Muscle layer of duodenum (tissue), 2 donors: ENCODE data around the gene FADS2.

Experiments
- H3K27ac ChIP-seq: one replicate; pipeline ENCODE4 v1.7.0; 2013; ENCODE audit warnings: mild to moderate bottlenecking, low read length
- H3K27me3 ChIP-seq: one replicate; pipeline ENCODE4 v1.7.0; 2013; ENCODE audit warnings: low read depth, mild to moderate bottlenecking, control low read depth, low read length
- H3K36me3 ChIP-seq, 2 donors: one replicate each; pipeline ENCODE4 v1.7.0; 2013; ENCODE audit warnings: low read length in 2 of 2, control low read depth in 1 of 2, mild to moderate bottlenecking in 1 of 2; ENCODE audit not compliant: insufficient read depth in 2 of 2, control insufficient read depth in 1 of 2
- H3K4me1 ChIP-seq, 2 donors: one replicate each; pipeline ENCODE4 v1.7.0; 2013; ENCODE audit warnings: low read length in 2 of 2, mild to moderate bottlenecking in 2 of 2, control low read depth in 1 of 2, moderate library complexity in 1 of 2; ENCODE audit not compliant: insufficient read depth in 2 of 2, control insufficient read depth in 1 of 2
- H3K4me3 ChIP-seq, 2 donors: one replicate each; pipeline ENCODE4 v1.7.0; 2013; ENCODE audit warnings: low read length in 2 of 2, low read depth in 1 of 2, mild to moderate bottlenecking in 1 of 2
- H3K9me3 ChIP-seq, 2 donors: one replicate each; pipeline ENCODE4 v1.7.0; 2013; ENCODE audit warnings: low read length in 2 of 2, control low read depth in 1 of 2, mild to moderate bottlenecking in 1 of 2; ENCODE audit not compliant: control insufficient read depth in 1 of 2
- donor health status: healthy.

The FADS2 gene

GRCh38 chr11:61853698-61854169 lies 25.6 kb downstream of the FADS2 start:
- Histone ChIP-seq H3K27me3 (no peaks in the 10 kb centered on the region), H3K4me1 (no peaks in the 10 kb centered on the region), H3K27ac (no peak overlapping the region), H3K9me3 (no peaks in the 10 kb centered on the region), H3K36me3 (peaks cover 6 to 8% of the 10 kb centered on the region in 2 donors), H3K4me3 (no peak overlapping the region)

- peaks cover 6 to 8% of the 10 kb centered on the region in 2 donors for H3K36me3 ChIP-seq
- H3K27ac ChIP-seq: no peak overlapping the region
Observed at GRCh38 chr11:61854206-61854895, 26.3 kb downstream of the FADS2 start.

DNA sequence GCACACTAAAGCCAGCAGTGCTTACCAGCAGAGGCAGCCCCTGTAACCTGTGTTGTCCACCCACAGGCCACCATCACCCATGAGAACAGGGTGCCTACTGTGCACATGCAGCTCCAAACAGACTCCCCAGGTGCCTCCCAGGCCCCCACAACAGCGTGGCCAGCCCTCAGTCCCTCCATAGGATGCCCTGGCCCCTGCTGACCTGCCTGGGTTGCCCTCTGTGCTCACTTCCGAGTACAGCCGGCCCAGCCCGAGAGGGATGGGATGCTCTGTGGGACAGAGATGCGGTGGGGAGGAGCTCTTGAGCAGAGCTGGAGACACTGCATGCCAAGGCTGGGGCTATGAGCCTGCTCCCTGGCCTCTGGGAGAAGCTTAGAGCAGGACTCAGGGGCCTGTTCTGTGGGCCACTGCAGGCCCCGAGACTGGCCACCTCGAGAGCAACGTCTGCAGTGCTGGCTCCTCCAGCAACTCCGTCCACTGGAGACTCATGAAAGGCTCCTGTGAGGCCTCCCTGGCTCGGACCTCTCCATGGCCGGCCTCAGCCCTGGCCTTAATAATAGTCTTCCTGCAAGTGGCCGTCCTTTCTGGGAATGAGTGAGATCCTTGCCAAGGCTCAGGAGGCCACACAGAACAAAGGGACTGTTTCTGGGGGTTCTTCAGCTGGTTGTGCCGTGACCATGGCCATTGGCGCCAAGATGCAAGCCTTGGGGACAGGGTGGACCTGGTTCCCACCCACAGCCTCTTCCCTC lies 27.0 kb downstream of the FADS2 start:
- no peaks in the 10 kb centered on the region for H3K27me3 ChIP-seq
- no peaks in the 10 kb centered on the region for H3K9me3 ChIP-seq
- H3K36me3 ChIP-seq: peaks cover 6 to 8% of the 10 kb centered on the region in 2 donors
- H3K4me1 ChIP-seq: peaks cover 0 to 3% of the 10 kb centered on the region in 2 donors
- no peak overlapping the region for H3K27ac ChIP-seq
- no peak overlapping the region for H3K4me3 ChIP-seq

More at GRCh38 chr11:61854206-61854895, 26.3 kb downstream of the FADS2 start:
- H3K4me3 ChIP-seq: no peak overlapping the region
- H3K9me3 ChIP-seq: no peaks in the 10 kb centered on the region
- H3K4me1 ChIP-seq: no peaks in the 10 kb centered on the region
- no peaks in the 10 kb centered on the region for H3K27me3 ChIP-seq

DNA sequence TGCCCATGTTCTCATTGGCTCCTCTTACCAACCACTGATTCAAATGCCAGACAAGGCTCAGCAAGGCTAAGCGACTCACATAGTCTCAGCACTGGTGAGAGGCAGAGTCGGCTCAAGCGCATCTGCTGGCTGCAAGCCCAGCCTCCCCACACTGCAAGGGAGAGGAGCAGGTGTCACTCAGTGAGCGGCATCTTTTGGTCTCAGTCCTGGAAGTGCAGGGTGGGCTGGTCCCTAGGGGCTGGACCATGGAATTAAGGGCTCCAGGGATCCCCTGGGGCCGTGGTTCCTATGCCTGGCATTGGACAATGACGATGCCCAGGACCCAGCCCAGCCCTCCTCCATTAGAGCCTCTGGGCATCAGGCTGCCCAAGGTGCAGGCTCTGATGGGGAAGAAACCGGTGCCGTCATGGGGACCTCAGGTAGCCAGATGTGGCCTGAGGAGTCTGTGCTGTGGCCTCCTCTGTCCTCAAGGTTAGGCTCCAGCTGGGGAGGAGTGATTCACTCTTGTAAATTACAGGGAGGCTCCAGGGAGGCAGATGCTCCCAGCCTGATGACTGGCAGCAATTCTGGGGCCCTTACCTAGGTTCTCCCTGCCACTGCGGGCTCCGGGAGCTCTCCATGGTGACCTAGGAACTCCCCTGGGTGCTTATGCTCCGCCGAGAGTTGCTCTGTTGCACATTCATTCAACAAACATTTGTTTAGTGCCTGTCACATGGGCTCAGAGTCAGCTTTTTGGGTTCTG lies 28.0 kb downstream of the FADS2 start:
- Histone ChIP-seq H3K4me1 (peaks cover 0 to 3% of the 10 kb centered on the region in 2 donors), H3K4me3 (no peak overlapping the region), H3K27me3 (no peaks in the 10 kb centered on the region), H3K27ac (no peak overlapping the region), H3K36me3 (peaks cover 6 to 8% of the 10 kb centered on the region in 2 donors), H3K9me3 (no peaks in the 10 kb centered on the region)

- H3K36me3 ChIP-seq: peaks cover 6 to 23% of the 10 kb centered on the region in 2 donors
Observed at GRCh38 chr11:61860054-61860903, 32.2 kb downstream of the FADS2 start.

GRCh38 chr11:61861634-61862033 lies 33.5 kb downstream of the FADS2 start:
- Histone ChIP-seq H3K27me3 (no peaks in the 10 kb centered on the region), H3K4me3 (no peak overlapping the region), H3K4me1 (peaks cover 0 to 3% of the 10 kb centered on the region in 2 donors), H3K27ac (no peak overlapping the region), H3K9me3 (no peaks in the 10 kb centered on the region), H3K36me3 (peaks cover 9 to 31% of the 10 kb centered on the region in 2 donors)

More at GRCh38 chr11:61860054-61860903, 32.2 kb downstream of the FADS2 start:
- no peaks in the 10 kb centered on the region for H3K9me3 ChIP-seq
- H3K27me3 ChIP-seq: no peaks in the 10 kb centered on the region
- no peak overlapping the region for H3K4me3 ChIP-seq
- peaks cover 0 to 3% of the 10 kb centered on the region in 2 donors for H3K4me1 ChIP-seq
- H3K27ac ChIP-seq: no peak overlapping the region

DNA sequence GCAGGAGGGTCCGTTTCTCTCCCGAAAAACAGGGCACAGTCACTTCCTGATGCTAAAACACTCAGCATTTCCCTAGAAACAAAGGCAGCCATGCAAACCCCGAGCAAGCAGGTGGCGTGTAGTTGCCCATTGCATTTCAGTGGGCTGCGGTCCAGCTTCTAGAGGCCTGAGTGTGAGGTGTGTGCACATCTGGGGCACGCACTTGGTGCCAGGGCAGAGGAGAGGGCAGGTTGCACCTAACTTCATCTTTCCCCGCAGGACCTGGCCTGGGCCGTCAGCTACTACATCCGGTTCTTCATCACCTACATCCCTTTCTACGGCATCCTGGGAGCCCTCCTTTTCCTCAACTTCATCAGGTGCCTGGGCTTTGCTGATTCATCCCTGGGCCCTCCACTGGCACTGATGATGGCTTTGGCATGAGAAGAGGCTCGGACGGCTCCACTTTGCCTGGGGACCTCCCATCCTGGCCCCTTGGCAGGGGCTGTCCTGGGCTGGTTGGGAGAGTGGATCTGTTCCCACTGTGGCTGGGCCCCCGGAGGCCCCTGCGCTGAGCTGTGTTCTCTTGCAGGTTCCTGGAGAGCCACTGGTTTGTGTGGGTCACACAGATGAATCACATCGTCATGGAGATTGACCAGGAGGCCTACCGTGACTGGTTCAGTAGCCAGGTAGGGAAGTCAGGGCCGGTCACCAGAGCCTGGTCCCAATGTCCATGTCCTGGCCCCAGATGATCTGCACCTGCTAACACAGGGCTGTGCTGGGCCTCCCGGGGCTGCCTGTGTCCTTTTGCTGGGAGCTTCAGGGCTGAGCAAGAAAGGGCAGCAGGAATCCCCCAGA lies 34.8 kb downstream of the FADS2 start:
- Histone ChIP-seq H3K27me3 (no peaks in the 10 kb centered on the region), H3K9me3 (no peaks in the 10 kb centered on the region), H3K27ac (no peak overlapping the region), H3K36me3 (peaks cover 9 to 25% of the 10 kb centered on the region in 2 donors), H3K4me3 (no peak overlapping the region), H3K4me1 (peaks cover 0 to 3% of the 10 kb centered on the region in 2 donors)

DNA sequence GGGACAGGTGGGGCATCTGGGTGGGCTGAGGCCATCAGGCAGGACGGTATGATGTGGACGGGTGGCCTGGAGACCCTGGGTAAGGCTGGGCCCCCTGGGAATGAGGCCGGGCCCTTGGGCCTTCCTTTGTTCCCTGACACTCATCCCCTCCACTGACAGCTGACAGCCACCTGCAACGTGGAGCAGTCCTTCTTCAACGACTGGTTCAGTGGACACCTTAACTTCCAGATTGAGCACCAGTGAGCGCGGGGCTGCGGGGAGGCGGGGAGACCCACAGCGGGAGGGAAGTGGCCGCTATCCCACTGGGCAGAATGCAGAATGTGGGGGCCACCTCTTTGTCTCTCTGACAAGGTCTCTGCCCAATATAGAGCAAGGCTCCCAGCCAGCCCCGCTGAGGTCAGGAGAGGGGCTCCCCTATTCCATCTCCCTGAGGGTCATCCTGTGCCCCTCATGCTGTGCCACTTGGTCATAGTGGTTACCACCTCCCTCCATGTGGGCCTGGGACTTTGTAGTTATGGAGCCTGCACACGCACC lies 35.5 kb downstream of the FADS2 start:
- peaks cover 9 to 25% of the 10 kb centered on the region in 2 donors for H3K36me3 ChIP-seq
- H3K4me3 ChIP-seq: no peak overlapping the region
- no peak overlapping the region for H3K27ac ChIP-seq
- no peaks in the 10 kb centered on the region for H3K27me3 ChIP-seq
- H3K4me1 ChIP-seq: peaks cover 0 to 3% of the 10 kb centered on the region in 2 donors
- no peaks in the 10 kb centered on the region for H3K9me3 ChIP-seq

DNA sequence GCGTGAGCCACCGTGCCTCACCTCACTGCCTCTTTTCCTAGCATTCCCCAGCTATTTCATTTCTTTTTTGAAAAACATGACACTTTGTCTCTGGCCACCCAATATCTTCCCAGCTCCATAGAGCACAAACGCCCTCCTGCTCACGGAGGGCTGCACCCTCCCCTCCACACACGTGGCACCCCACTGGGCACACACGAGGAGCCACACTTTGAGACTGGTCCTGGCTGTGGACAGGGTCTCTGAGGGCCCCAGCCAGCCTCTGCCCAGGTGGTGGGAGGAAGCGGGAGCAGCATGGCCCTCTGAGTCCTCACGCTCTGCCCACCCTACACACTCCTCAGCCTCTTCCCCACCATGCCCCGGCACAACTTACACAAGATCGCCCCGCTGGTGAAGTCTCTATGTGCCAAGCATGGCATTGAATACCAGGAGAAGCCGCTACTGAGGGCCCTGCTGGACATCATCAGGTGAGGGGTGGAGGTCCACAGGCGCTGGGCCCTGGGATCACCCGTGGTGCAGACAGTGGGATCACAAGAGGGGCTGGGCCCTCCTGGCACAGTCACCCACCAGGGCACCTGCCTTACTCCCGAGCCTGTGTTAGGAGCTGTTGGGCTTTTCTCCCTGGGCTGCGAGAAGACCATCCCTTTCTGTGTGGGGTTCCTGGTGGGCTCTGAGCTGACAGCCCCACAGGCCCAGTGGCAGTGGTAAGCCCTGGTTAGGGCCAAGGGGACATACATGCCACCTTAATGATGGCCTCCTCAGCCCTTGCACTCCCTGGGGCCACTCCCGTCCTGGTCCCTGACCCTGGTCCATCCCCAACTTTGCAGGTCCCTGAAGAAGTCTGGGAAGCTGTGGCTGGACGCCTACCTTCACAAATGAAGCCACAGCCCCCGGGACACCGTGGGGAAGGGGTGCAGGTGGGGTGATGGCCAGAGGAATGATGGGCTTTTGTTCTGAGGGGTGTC lies 37.0 kb downstream of the FADS2 start:
- Histone ChIP-seq H3K9me3 (no peaks in the 10 kb centered on the region), H3K27ac (no peak overlapping the region), H3K4me1 (peaks cover 0 to under 1% of the 10 kb centered on the region in 2 donors), H3K36me3 (peaks cover 9 to 25% of the 10 kb centered on the region in 2 donors), H3K27me3 (no peaks in the 10 kb centered on the region), H3K4me3 (no peak overlapping the region)
